CD4-positive, alpha-beta T cell (primary cell): ENCODE data around the gene ZNF3. TPM values are rescaled to one million over a fixed set of nuclear protein-coding genes. Genes with fewer than 3 reads are reported as not detected.
A peak's percentile ranks its signal among the peaks of the same experiment; 100 is the strongest.

Experiments
- ATAC-seq: fragments of 200-7000 bp; cut with Tn5 transposase; one replicate; pipeline ENCODE4 v1.10.0; 2022; ENCODE audit warnings: mild to moderate bottlenecking; ENCODE audit not compliant: poor library complexity
- CTCF ChIA-PET: fragments of 350-600 bp; sonication (Branson Sonifier 250); formaldehyde crosslinking; loops from one replicate; lab custom pipeline; 2021; ENCODE audit warnings: antibody characterized with exemption, inconsistent platforms; lab: Charles Lee
- POLR2A ChIA-PET: fragments of 350-600 bp; sonication (Branson Sonifier 250); formaldehyde crosslinking; loops from one replicate; lab custom pipeline; 2021; ENCODE audit warnings: antibody characterized with exemption, inconsistent platforms; lab: Charles Lee
- DNase-seq, 14 experiments: peaks; one replicate each; pipeline ENCODE4 v3.0.0-alpha.2; 2013 to 2020; ENCODE audit warnings: mixed read lengths in 2 of 14
- H3K27ac ChIP-seq, 2 donors: one replicate each; pipeline versions ENCODE4 v1.5.1 to v1.7.0; 2013; ENCODE audit warnings: low read length in 2 of 2, low read depth in 1 of 2, mild to moderate bottlenecking in 1 of 2
- H3K27me3 ChIP-seq, 2 experiments: 1 replicate in 1 of 2; 2 replicates in 1 of 2; pipeline versions ENCODE4 v1.6.1 to v1.7.0; 2013; ENCODE audit warnings: low read length in 2 of 2, control low read depth in 1 of 2, mild to moderate bottlenecking in 1 of 2, moderate library complexity in 1 of 2; ENCODE audit not compliant: insufficient read depth in 2 of 2, control insufficient read depth in 1 of 2
- H3K36me3 ChIP-seq: one replicate; pipeline ENCODE4 v1.6.1; 2013; ENCODE audit warnings: low read length, control low read depth; ENCODE audit not compliant: insufficient read depth
- H3K4me1 ChIP-seq: one replicate; pipeline ENCODE4 v1.6.1; 2013; ENCODE audit warnings: low read length, control low read depth; ENCODE audit not compliant: insufficient read depth
- H3K4me3 ChIP-seq: one replicate; pipeline ENCODE4 v1.5.1; 2013; ENCODE audit warnings: mild to moderate bottlenecking, low read length, moderate library complexity
- H3K9me3 ChIP-seq, 2 experiments: 1 replicate in 1 of 2; 2 replicates in 1 of 2; pipeline versions ENCODE4 v1.6.1 to v1.7.0; 2013; ENCODE audit warnings: low read length in 2 of 2, mild to moderate bottlenecking in 2 of 2, control low read depth in 1 of 2, moderate library complexity in 1 of 2; ENCODE audit not compliant: control insufficient read depth in 1 of 2, insufficient read depth in 1 of 2
- H3K27ac Mint-ChIP-seq: one replicate; pipeline ENCODE4 v1.8.0; 2020; ENCODE audit warnings: mixed read lengths
- H3K27me3 Mint-ChIP-seq: one replicate; pipeline ENCODE4 v1.8.0; 2021; ENCODE audit warnings: mixed read lengths
- H3K36me3 Mint-ChIP-seq: one replicate; pipeline ENCODE4 v1.8.0; 2021; ENCODE audit warnings: low read depth, mixed read lengths
- H3K4me1 Mint-ChIP-seq: one replicate; pipeline ENCODE4 v1.8.0; 2021; ENCODE audit warnings: low read depth, mixed read lengths
- H3K4me3 Mint-ChIP-seq: one replicate; pipeline ENCODE4 v1.8.0; 2020; ENCODE audit warnings: mild to moderate bottlenecking, mixed read lengths
- H3K9me3 Mint-ChIP-seq: one replicate; pipeline ENCODE4 v1.8.0; 2020; ENCODE audit warnings: mixed read lengths
- CTCF ChIP-seq: fragments of 200-600 bp; IDR thresholded peaks from one replicate; pipeline ENCODE4 v1.8.0; 2022; ENCODE audit warnings: antibody characterized with exemption, mild to moderate bottlenecking
- intact Hi-C, 2 experiments: fragments of 100-400 bp; cut with DNase I in 1 of 2; cut with micrococcal nuclease in 1 of 2; formaldehyde crosslinking; loops; one replicate each; pipeline versions ENCODE4 v1.15.1 to v1.9.0; 2023 to 2025; cut with DNase I, micrococcal nuclease
- total RNA-seq, 174 experiments: library from RNA in 2 of 174; stranded (reverse) in 2 of 174; gene quantifications; one replicate each; pipeline ENCODE4 v1.2.3 and lab custom pipeline; 2021 to 2026

The ZNF3 gene
- total RNA-seq, 2 experiments from 2014 or later: 38.3 to 40.3 TPM

GRCh38 chr7:100126239-100126930 is 44.9 kb upstream of the ZNF3 start:
- H3K27ac ChIP-seq: peak overlapping the region; percentile 96 to 99
- ChIA-PET CTCF (interaction anchor here (1.1 to 1.3 kb wide), 2 partner anchors 25 to 51 kb away, joined by 3 to 5 read pairs; partner anchors contain the start of genes AP4M1, GPC2, MCM7 and STAG3), POLR2A (interaction anchor here (0.6 to 3.3 kb wide), 24 partner anchors 12 to 548 kb away, joined by 3 to 58 read pairs (median 4); partner anchors contain the start of genes AP4M1, COPS6, LAMTOR4 and MCM7)
- Mint-ChIP-seq H3K4me1 (peaks cover 31% of the 10 kb centered on the region), H3K9me3 (no peaks in the 10 kb centered on the region), H3K4me3 (peak overlapping the region; percentile 100), H3K27me3 (no peaks in the 10 kb centered on the region), H3K36me3 (peaks cover 28% of the 10 kb centered on the region), H3K27ac (peak overlapping the region; percentile 100)
- ATAC-seq (no peak), DNase-seq (peak in 1 of 14 experiments; percentile 38)
- intact Hi-C loops: loop anchor here (2.0 kb wide), 2 partner anchors 26 to 46 kb away; partner anchors contain the start of genes AP4M1 (in 2 of the 2), MCM7 (in 2 of the 2) and ZNF3 (in 1 of the 2)
- H3K27me3 ChIP-seq: no peaks in the 10 kb centered on the region
- no peaks in the 10 kb centered on the region for H3K9me3 ChIP-seq
- peak overlapping the region; percentile 96 for H3K4me3 ChIP-seq
- TF ChIP-seq CTCF: no peak
- H3K4me1 ChIP-seq: peaks cover 40% of the 10 kb centered on the region
- peaks cover 22% of the 10 kb centered on the region for H3K36me3 ChIP-seq

DNA sequence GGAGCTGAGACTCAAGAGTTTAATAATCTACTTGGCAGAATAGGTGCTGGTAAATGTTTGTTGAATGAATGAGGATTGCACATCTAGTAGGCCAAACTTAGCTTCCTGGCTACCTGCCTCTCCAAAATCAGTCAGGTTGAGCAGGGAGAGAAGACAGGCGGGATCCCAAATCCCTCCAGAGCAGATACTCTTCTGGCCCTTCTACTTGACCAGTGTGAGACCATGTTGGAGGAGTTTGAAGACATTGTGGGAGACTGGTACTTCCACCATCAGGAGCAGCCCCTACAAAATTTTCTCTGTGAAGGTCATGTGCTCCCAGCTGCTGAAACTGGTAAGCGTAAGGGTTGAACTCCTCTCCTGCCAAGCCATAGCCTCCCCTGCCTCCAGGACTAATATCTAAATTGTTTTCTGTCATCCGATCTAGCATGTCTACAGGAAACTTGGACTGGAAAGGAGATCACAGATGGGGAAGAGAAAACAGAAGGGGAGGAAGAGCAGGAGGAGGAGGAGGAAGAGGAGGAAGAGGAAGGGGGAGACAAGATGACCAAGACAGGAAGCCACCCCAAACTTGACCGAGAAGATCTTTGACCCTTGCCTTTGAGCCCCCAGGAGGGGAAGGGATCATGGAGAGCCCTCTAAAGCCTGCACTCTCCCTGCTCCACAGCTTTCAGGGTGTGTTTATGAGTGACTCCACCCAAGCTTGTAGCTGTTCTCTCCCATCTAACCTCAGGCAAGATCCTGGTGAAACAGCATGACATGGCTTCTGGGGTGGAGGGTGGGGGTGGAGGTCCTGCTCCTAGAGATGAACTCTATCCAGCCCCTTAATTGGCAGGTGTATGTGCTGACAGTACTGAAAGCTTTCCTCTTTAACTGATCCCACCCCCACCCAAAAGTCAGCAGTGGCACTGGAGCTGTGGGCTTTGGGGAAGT is 43.0 kb upstream of the ZNF3 start:
- ChIA-PET POLR2A (interaction anchor here (0.8 to 3.3 kb wide), 3 partner anchors 23 to 567 kb away, joined by 4 to 58 read pairs (median 8); partner anchors contain the start of genes AP4M1, LAMTOR4 and MCM7), CTCF (no interaction called here)
- Mint-ChIP-seq H3K4me1 (peaks cover 41% of the 10 kb centered on the region), H3K27me3 (no peaks in the 10 kb centered on the region), H3K4me3 (peak overlapping the region; percentile 100), H3K27ac (peak overlapping the region; percentile 100), H3K9me3 (no peaks in the 10 kb centered on the region), H3K36me3 (peaks cover 38% of the 10 kb centered on the region)
- ATAC-seq (no peak), DNase-seq (no peak)
- no peak overlapping the region for H3K4me3 ChIP-seq
- peaks cover 22% of the 10 kb centered on the region for H3K36me3 ChIP-seq
- no peak overlapping the region for H3K27ac ChIP-seq
- intact Hi-C loops: no loop called here
- H3K27me3 ChIP-seq: no peaks in the 10 kb centered on the region
- H3K9me3 ChIP-seq: no peaks in the 10 kb centered on the region
- H3K4me1 ChIP-seq: peaks cover 49% of the 10 kb centered on the region
- no peak for TF ChIP-seq CTCF

- POLR2A ChIA-PET: interaction anchor here (0.8 to 2.0 kb wide), 3 partner anchors 8 to 22 kb away, joined by 3 to 7 read pairs (median 4); partner anchors contain the start of gene AP4M1
These were observed 41.0 kb upstream of the ZNF3 start for GRCh38 chr7:100122568-100122967.

More at GRCh38 chr7:100122568-100122967, 41.0 kb upstream of the ZNF3 start:
- H3K36me3 Mint-ChIP-seq: peaks cover 49% of the 10 kb centered on the region
- peak overlapping the region; percentile 58 for H3K27ac Mint-ChIP-seq
- TF ChIP-seq CTCF: no peak
- Histone ChIP-seq H3K9me3 (no peaks in the 10 kb centered on the region), H3K27me3 (no peaks in the 10 kb centered on the region), H3K4me1 (peaks cover 52% of the 10 kb centered on the region), H3K4me3 (no peak overlapping the region), H3K36me3 (peaks cover 22% of the 10 kb centered on the region), H3K27ac (no peak overlapping the region)
- intact Hi-C loops: no loop called here
- no peak for ATAC-seq
- H3K27me3 Mint-ChIP-seq: no peaks in the 10 kb centered on the region
- CTCF ChIA-PET: no interaction called here
- no peaks in the 10 kb centered on the region for H3K9me3 Mint-ChIP-seq
- peak overlapping the region; percentile 46 for H3K4me3 Mint-ChIP-seq
- no peak for DNase-seq
- H3K4me1 Mint-ChIP-seq: peaks cover 47% of the 10 kb centered on the region
